Uterus (tissue), 4 donors: Measurements from ENCODE around the gene AZIN2. TPM values are rescaled to one million over a fixed set of nuclear protein-coding genes. Genes with fewer than 3 reads are reported as not detected.
A peak's percentile ranks its signal among the peaks of the same experiment; 100 is the strongest.

Experiments used
- DNase-seq, 2 donors: peaks; one replicate each; pipeline ENCODE4 v3.0.0-alpha.2; 2019 to 2020
- H3K27ac ChIP-seq, 2 donors: fragments of 200-600 bp; sonication (generic); 1 replicate in 1 of 2; 2 replicates in 1 of 2; pipeline ENCODE4 v1.5.1; 2016 to 2018
- H3K27me3 ChIP-seq, 2 donors: fragments of 200-600 bp; sonication (generic); one replicate each; pipeline ENCODE4 v1.5.1; 2018 to 2019; ENCODE audit warnings: control low read depth in 1 of 2
- H3K36me3 ChIP-seq, 2 donors: fragments of 200-600 bp; sonication (generic); one replicate each; pipeline ENCODE4 v1.5.1; 2019; ENCODE audit warnings: control low read depth in 1 of 2
- H3K4me1 ChIP-seq, 2 donors: fragments of 200-600 bp; sonication (generic); one replicate each; pipeline ENCODE4 v1.5.1; 2018 to 2019; ENCODE audit warnings: control low read depth in 1 of 2
- H3K4me3 ChIP-seq, 2 donors: fragments of 200-600 bp; sonication (generic); 1 replicate in 1 of 2; 2 replicates in 1 of 2; pipeline ENCODE4 v1.5.1; 2018 to 2019; ENCODE audit warnings: mild to moderate bottlenecking in 1 of 2
- H3K9me3 ChIP-seq, 2 donors: fragments of 200-600 bp; sonication (generic); one replicate each; pipeline ENCODE4 v1.5.1; 2019; ENCODE audit warnings: control low read depth in 1 of 2
- CTCF ChIP-seq, 4 experiments: fragments of 200-600 bp in 2 of 4; fragments of 450-650 bp in 2 of 4; sonication (generic) in 2 of 4; IDR thresholded peaks; one replicate each; pipeline ENCODE4 v1.5.1; 2016 to 2019; ENCODE audit warnings: antibody characterized with exemption in 4 of 4, mild to moderate bottlenecking in 2 of 4, moderate library complexity in 1 of 4
- POLR2A ChIP-seq, 2 donors: fragments of 450-650 bp; IDR thresholded peaks; one replicate each; pipeline ENCODE4 v1.6.1; 2016; ENCODE audit warnings: antibody characterized with exemption in 2 of 2, mild to moderate bottlenecking in 1 of 2, moderate library complexity in 1 of 2
- intact Hi-C: fragments of 100-400 bp; cut with DNase I; formaldehyde crosslinking; loops from one replicate; pipeline ENCODE4 v1.15.1; 2023; ENCODE audit warnings: low total_unique reads
- total RNA-seq, 4 donors: library from RNA; depleted of rRNA in 3 of 4; stranded (reverse); fragments of >200 nt in 3 of 4; gene quantifications; one replicate each; pipeline versions ENCODE4 v1.1.0 to v1.2.4, GENCODE V29; 2014 to 2023
- donor health status: DM: yes; HTN: yes; CAD: no.

Gene AZIN2
- total RNA-seq, 4 donors from 2014 or later: 1.2 to 16.1 (median 6.9) TPM

- intact Hi-C loops: loop anchor here (10.0 kb wide), 1 partner anchor 102 kb away; no protein-coding TSS in a partner anchor
- H3K4me1 ChIP-seq: peaks cover 0 to 4% of the 10 kb centered on the region in 2 donors
Measured at GRCh38 chr1:33036526-33037503, 44.1 kb upstream of the AZIN2 start, which contains the start of gene AK2. AK2 (minus strand) TSS chr1:33036883; CDS start chr1:33036828, 55 bp downstream.

GRCh38 chr1:33039840-33040239 lies 41.1 kb upstream of the AZIN2 start:
- no peaks in the 10 kb centered on the region for H3K9me3 ChIP-seq
- no peak overlapping the region for H3K27ac ChIP-seq
- no peaks in the 10 kb centered on the region for H3K27me3 ChIP-seq
- H3K36me3 ChIP-seq: no peaks in the 10 kb centered on the region
- H3K4me1 ChIP-seq: peaks cover 0 to 4% of the 10 kb centered on the region in 2 donors
- no peak for TF ChIP-seq CTCF (IDR thresholded peaks at IDR 0.05)
- no peak for TF ChIP-seq POLR2A (IDR thresholded peaks at IDR 0.05)
- H3K4me3 ChIP-seq: no peak overlapping the region
- intact Hi-C loops: loop anchor here (10.0 kb wide), 1 partner anchor 105 kb away; no protein-coding TSS in a partner anchor
- DNase-seq: no peak

More at GRCh38 chr1:33036526-33037503, 44.1 kb upstream of the AZIN2 start, which contains the start of gene AK2:
- TF ChIP-seq CTCF (IDR thresholded peaks at IDR 0.05): no peak
- TF ChIP-seq POLR2A (IDR thresholded peaks at IDR 0.05): peak; percentile 56 to 70
- Histone ChIP-seq H3K36me3 (no peaks in the 10 kb centered on the region), H3K9me3 (no peaks in the 10 kb centered on the region), H3K27me3 (no peaks in the 10 kb centered on the region), H3K4me3 (peak within 1 kb of the TSS; percentile 80 to 96), H3K27ac (peak within 1 kb of the TSS; percentile 74 to 80)
- peak; percentile 94 to 95 for DNase-seq

GRCh38 chr1:33041026-33041425 lies 39.9 kb upstream of the AZIN2 start:
- Histone ChIP-seq H3K36me3 (no peaks in the 10 kb centered on the region), H3K27ac (no peak overlapping the region), H3K4me1 (no peaks in the 10 kb centered on the region), H3K4me3 (no peak overlapping the region), H3K27me3 (no peaks in the 10 kb centered on the region), H3K9me3 (no peaks in the 10 kb centered on the region)
- intact Hi-C loops: no loop called here
- TF ChIP-seq POLR2A (IDR thresholded peaks at IDR 0.05): no peak
- no peak for TF ChIP-seq CTCF (IDR thresholded peaks at IDR 0.05)
- no peak for DNase-seq

- no peak for DNase-seq
- H3K27me3 ChIP-seq: no peaks in the 10 kb centered on the region
- H3K9me3 ChIP-seq: no peaks in the 10 kb centered on the region
- H3K27ac ChIP-seq: no peak overlapping the region
- intact Hi-C loops: no loop called here
- H3K4me1 ChIP-seq: no peaks in the 10 kb centered on the region
- no peak for TF ChIP-seq POLR2A (IDR thresholded peaks at IDR 0.05)
- no peak for TF ChIP-seq CTCF (IDR thresholded peaks at IDR 0.05)
- H3K36me3 ChIP-seq: no peaks in the 10 kb centered on the region
- no peak overlapping the region for H3K4me3 ChIP-seq
Measured at GRCh38 chr1:33042831-33043230, 38.1 kb upstream of the AZIN2 start.
